Esophagus squamous epithelium (tissue), 4 donors: Measurements from ENCODE around the gene DCPS.

Experiments used
- CTCF ChIP-seq, 6 experiments: fragments of 450-650 bp in 4 of 6; fragments of 200-600 bp in 2 of 6; sonication (generic) in 2 of 6; IDR thresholded peaks; one replicate each; pipeline ENCODE4 v1.5.1; 2016 to 2019; ENCODE audit warnings: antibody characterized with exemption in 6 of 6, mild to moderate bottlenecking in 4 of 6, moderate library complexity in 4 of 6
- POLR2A ChIP-seq, 4 donors: fragments of 450-650 bp; IDR thresholded peaks; one replicate each; pipeline ENCODE4 v1.6.1; 2017; ENCODE audit warnings: antibody characterized with exemption in 4 of 4, mild to moderate bottlenecking in 4 of 4, moderate library complexity in 3 of 4

- TF ChIP-seq CTCF (IDR thresholded peaks at IDR 0.05) (no peak), POLR2A (IDR thresholded peaks at IDR 0.05) (no peak)
Observed at GRCh38 chr11:126254819-126255218, 49.0 kb upstream of the DCPS start.
